ENCODE measurements around the gene AASDH. TPM values are rescaled to one million over a fixed set of nuclear protein-coding genes. Genes with fewer than 3 reads are reported as not detected.
A peak's percentile ranks its signal among the peaks of the same experiment; 100 is the strongest.

AASDH gene
- total and polyA plus RNA-seq, 2 of the 13 experiments (the other 11 are each of a cell fraction or from before 2014, with no cell fraction given), result 12.6 to 14.1 TPM

GRCh38 chr4:56387023-56388001, at the start of gene AASDH (continued):
- no peak for TF ChIP-seq ZNF18 (CRISPR knock-in tag; IDR thresholded peaks at IDR 0.05; ENCODE audit: insufficient replicate concordance)
- no peak for TF ChIP-seq PBX3 (CRISPR knock-in tag; IDR thresholded peaks at IDR 0.05; ENCODE audit: borderline replicate concordance)
- TF ChIP-seq ARHGAP35 (CRISPR knock-in tag; IDR thresholded peaks at IDR 0.05; ENCODE audit: borderline replicate concordance), result peak; percentile 91
- TF ChIP-seq RORA (CRISPR knock-in tag; IDR thresholded peaks at IDR 0.05), result no peak
- TF ChIP-seq FUBP1 (CRISPR knock-in tag; IDR thresholded peaks at IDR 0.05; ENCODE audit: borderline replicate concordance), result no peak
- TF ChIP-seq ZNF552 (CRISPR knock-in tag; IDR thresholded peaks at IDR 0.05; ENCODE audit: borderline replicate concordance), result peak; percentile 81; the same call in 1 of the 2 replicates
- no peak for TF ChIP-seq GRHL1 (CRISPR knock-in tag; conservative IDR thresholded peaks at IDR 0.05)
- TF ChIP-seq ZNF670 (CRISPR knock-in tag; IDR thresholded peaks at IDR 0.05; ENCODE audit: borderline replicate concordance), result peak; percentile 41; the same call in 1 of the 2 replicates
- no peak for TF ChIP-seq SUZ12 (IDR thresholded peaks at IDR 0.05; ENCODE audit: low read depth, low read length)
- TF ChIP-seq SOX5 (CRISPR knock-in tag; IDR thresholded peaks at IDR 0.05; ENCODE audit: borderline replicate concordance), result no peak; the same call in 1 of the 2 replicates
- TF ChIP-seq ETV6 (CRISPR knock-in tag; conservative IDR thresholded peaks at IDR 0.05), result peak; percentile 83; the same call in 1 of the 2 replicates
- peak; percentile 65 for TF ChIP-seq ZNF768 (CRISPR knock-in tag; IDR thresholded peaks at IDR 0.05)
- TF ChIP-seq ZNF460 (CRISPR knock-in tag; IDR thresholded peaks at IDR 0.05; ENCODE audit: borderline replicate concordance), result no peak
- TF ChIP-seq RFX3 (CRISPR knock-in tag; IDR thresholded peaks at IDR 0.05), result no peak
- peak; percentile 83; the same call in 1 of the 2 replicates for TF ChIP-seq NRL (CRISPR knock-in tag; IDR thresholded peaks at IDR 0.05; ENCODE audit: borderline replicate concordance)
- TF ChIP-seq PHF21A (CRISPR knock-in tag; IDR thresholded peaks at IDR 0.05), result peak; percentile 82
- TF ChIP-seq ZNF672 (CRISPR knock-in tag; IDR thresholded peaks at IDR 0.05), result no peak
- TF ChIP-seq THAP7 (CRISPR knock-in tag; IDR thresholded peaks at IDR 0.05), result 0 out of 2 replicates have a peak, but pooled peaks have one; percentile 68
- no peak for TF ChIP-seq SMAD9 (CRISPR knock-in tag; IDR thresholded peaks at IDR 0.05)

All from HepG2 (cell line).